WTC11 (cell line): ENCODE measurements around the gene ARHGAP10.

ENCODE experiments used
- ATF3 ChIP-seq: sonication (generic); formaldehyde crosslinking; conservative IDR thresholded peaks from 2 replicates; pipeline ENCODE4 v1.8.1; 2022; ENCODE audit warnings: mild to moderate bottlenecking, missing genetic modification reagents
- CREM ChIP-seq: sonication (generic); formaldehyde crosslinking; IDR thresholded peaks from 2 replicates; pipeline ENCODE4 v1.8.1; 2022; ENCODE audit warnings: mild to moderate bottlenecking, missing genetic modification reagents, moderate library complexity
- E2F4 ChIP-seq: sonication (generic); formaldehyde crosslinking; IDR thresholded peaks from 2 replicates; pipeline ENCODE4 v1.8.1; 2022; ENCODE audit warnings: low read depth, mild to moderate bottlenecking, moderate library complexity, missing genetic modification reagents, borderline replicate concordance
- ELF4 ChIP-seq: sonication (generic); formaldehyde crosslinking; IDR thresholded peaks from 2 replicates; pipeline ENCODE4 v1.8.1; 2022; ENCODE audit warnings: low read depth, mild to moderate bottlenecking, moderate library complexity, missing genetic modification reagents
- ESRRA ChIP-seq: sonication (generic); formaldehyde crosslinking; IDR thresholded peaks from 2 replicates; pipeline ENCODE4 v1.8.1; 2022; ENCODE audit warnings: mild to moderate bottlenecking, missing genetic modification reagents, borderline replicate concordance
- IRF2 ChIP-seq: sonication (generic); formaldehyde crosslinking; IDR thresholded peaks from 2 replicates; pipeline ENCODE4 v1.8.0; 2022; ENCODE audit warnings: low read depth, missing genetic modification reagents, borderline replicate concordance
- TCF7 ChIP-seq: sonication (generic); formaldehyde crosslinking; IDR thresholded peaks from 2 replicates; pipeline ENCODE4 v1.8.0; 2022; ENCODE audit warnings: mild to moderate bottlenecking, low read depth, missing genetic modification reagents, moderate library complexity
- ZNF263 ChIP-seq: sonication (generic); formaldehyde crosslinking; IDR thresholded peaks from 2 replicates; pipeline ENCODE4 v1.8.1; 2022; ENCODE audit warnings: low read depth, mild to moderate bottlenecking, moderate library complexity, missing genetic modification reagents
- TF ChIP-seq, protein P1 (sequence below): fragments of 200-600 bp; IDR thresholded peaks from 2 replicates; pipeline ENCODE4 v1.8.0; 2022; ENCODE audit warnings: antibody characterized with exemption

GRCh38 chr4:147965873-147966272, 234.0 kb downstream of the ARHGAP10 start:
- TF ChIP-seq ESRRA (CRISPR knock-in tag), result no peak
- TF ChIP-seq, protein P1, sequence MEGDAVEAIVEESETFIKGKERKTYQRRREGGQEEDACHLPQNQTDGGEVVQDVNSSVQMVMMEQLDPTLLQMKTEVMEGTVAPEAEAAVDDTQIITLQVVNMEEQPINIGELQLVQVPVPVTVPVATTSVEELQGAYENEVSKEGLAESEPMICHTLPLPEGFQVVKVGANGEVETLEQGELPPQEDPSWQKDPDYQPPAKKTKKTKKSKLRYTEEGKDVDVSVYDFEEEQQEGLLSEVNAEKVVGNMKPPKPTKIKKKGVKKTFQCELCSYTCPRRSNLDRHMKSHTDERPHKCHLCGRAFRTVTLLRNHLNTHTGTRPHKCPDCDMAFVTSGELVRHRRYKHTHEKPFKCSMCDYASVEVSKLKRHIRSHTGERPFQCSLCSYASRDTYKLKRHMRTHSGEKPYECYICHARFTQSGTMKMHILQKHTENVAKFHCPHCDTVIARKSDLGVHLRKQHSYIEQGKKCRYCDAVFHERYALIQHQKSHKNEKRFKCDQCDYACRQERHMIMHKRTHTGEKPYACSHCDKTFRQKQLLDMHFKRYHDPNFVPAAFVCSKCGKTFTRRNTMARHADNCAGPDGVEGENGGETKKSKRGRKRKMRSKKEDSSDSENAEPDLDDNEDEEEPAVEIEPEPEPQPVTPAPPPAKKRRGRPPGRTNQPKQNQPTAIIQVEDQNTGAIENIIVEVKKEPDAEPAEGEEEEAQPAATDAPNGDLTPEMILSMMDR, result no peak
- TF ChIP-seq IRF2 (CRISPR knock-in tag), result no peak
- TF ChIP-seq ATF3 (CRISPR knock-in tag), result no peak
- no peak for TF ChIP-seq E2F4
- no peak for TF ChIP-seq TCF7
- no peak for TF ChIP-seq CREM (CRISPR knock-in tag)
- no peak for TF ChIP-seq ELF4 (CRISPR knock-in tag)
- no peak for TF ChIP-seq ZNF263 (CRISPR knock-in tag)
